ENCODE results near the gene NSMF. TPM values are rescaled to one million over a fixed set of nuclear protein-coding genes. Genes with fewer than 3 reads are reported as not detected.

The NSMF gene
- total and polyA plus RNA-seq, 2 of the 8 experiments (the other 6 are each of a cell fraction or from before 2014, with no cell fraction given) = 56.7 to 65.1 TPM

DNA sequence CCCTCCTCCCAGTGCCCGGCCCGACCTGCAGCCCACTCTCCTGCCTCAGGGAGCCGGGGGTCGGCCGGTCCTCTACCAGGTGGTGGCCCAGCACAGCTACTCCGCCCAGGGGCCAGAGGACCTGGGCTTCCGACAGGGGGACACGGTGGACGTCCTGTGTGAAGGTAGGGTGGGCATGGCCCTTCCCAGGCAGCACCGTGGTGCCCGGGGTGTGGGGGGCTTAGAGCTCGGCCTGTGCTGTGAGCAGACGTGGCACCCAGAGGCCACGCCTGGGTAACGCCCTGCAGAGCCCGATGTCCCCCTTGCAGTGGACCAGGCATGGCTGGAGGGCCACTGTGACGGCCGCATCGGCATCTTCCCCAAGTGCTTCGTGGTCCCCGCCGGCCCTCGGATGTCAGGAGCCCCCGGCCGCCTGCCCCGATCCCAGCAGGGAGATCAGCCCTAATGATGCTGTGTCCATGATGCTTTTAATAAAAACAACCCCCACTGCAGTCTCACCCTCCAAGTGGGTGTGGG lies 25.2 kb downstream of the NSMF start:
- no peak overlapping the region for H2BK120ac ChIP-seq (replicated peaks; ENCODE audit: low read depth, low read length)
- H3K79me2 ChIP-seq (ENCODE audit: control insufficient read depth in 1 of 2, insufficient read depth in 2 of 2, low read length in 2 of 2) = no peaks in the 10 kb centered on the region
- no peak overlapping the region for H4K8ac ChIP-seq (ENCODE audit: extremely low read depth, insufficient read depth, low read length)
- H2AFZ ChIP-seq (ENCODE audit: low read length) = no peak overlapping the region
- no peak overlapping the region for H3K4me3 ChIP-seq (ENCODE audit: extremely low read depth in 1 of 4, insufficient read depth in 2 of 4, low read depth in 3 of 4, low read length in 4 of 4)
- no peaks in the 10 kb centered on the region for H3K9me3 ChIP-seq (ENCODE audit: insufficient read depth in 2 of 2, low read depth in 1 of 2, low read length in 1 of 2)
- H3K23ac ChIP-seq (ENCODE audit: insufficient read length) = no peak overlapping the region
- H3K79me1 ChIP-seq (ENCODE audit: low read depth, low read length) = no peaks in the 10 kb centered on the region
- no peak overlapping the region for H3K27ac ChIP-seq (ENCODE audit: low read depth, low read length)
- H4K91ac ChIP-seq (replicated peaks; ENCODE audit: insufficient read length, low read length) = no peak overlapping the region
- no peak overlapping the region for H2BK12ac ChIP-seq (ENCODE audit: low read depth, low read length)
- no peak overlapping the region for H2AK5ac ChIP-seq (ENCODE audit: low read depth, low read length)
- no peaks in the 10 kb centered on the region for H3K36me3 ChIP-seq (ENCODE audit: control insufficient read depth in 2 of 4, insufficient read depth in 4 of 4, low read length in 3 of 4)
- H3K27me3 ChIP-seq (replicated peaks in 1 of 4; ENCODE audit: control insufficient read depth in 3 of 4, extremely low read depth in 1 of 4, insufficient read depth in 3 of 4, low read length in 3 of 4) = no peaks in the 10 kb centered on the region
- no peak overlapping the region for H2BK5ac ChIP-seq (ENCODE audit: low read depth, low read length)
- H3K56ac ChIP-seq (replicated peaks; ENCODE audit: insufficient read length, low read depth, low read length) = no peak overlapping the region
- no peak overlapping the region for H3K4ac ChIP-seq (replicated peaks; ENCODE audit: insufficient read length, low read depth, low read length)
- H4K20me1 ChIP-seq (replicated peaks in 1 of 2; ENCODE audit: control insufficient read depth in 1 of 2, insufficient read depth in 2 of 2, low read length in 2 of 2) = no peaks in the 10 kb centered on the region
- no peak overlapping the region for H3K14ac ChIP-seq (ENCODE audit: insufficient read length)
- H3K23me2 ChIP-seq (ENCODE audit: low read depth, low read length) = no peaks in the 10 kb centered on the region
- H3K4me2 ChIP-seq (ENCODE audit: insufficient read depth in 1 of 2, low read depth in 2 of 2, low read length in 2 of 2) = no peak overlapping the region
- H3K9ac ChIP-seq (replicated peaks in 1 of 4; ENCODE audit: extremely low read depth in 1 of 4, low read depth in 3 of 4, low read length in 3 of 4) = no peak overlapping the region
- H2BK15ac ChIP-seq (ENCODE audit: low read length) = no peak overlapping the region
- H3K18ac ChIP-seq (ENCODE audit: extremely low read depth, low read length) = no peak overlapping the region
- ChIA-PET POLR2A (ENCODE audit: partially characterized antibody) (interaction anchor here (1.1 to 2.5 kb wide), 3 partner anchors 10 to 11 kb away, joined by 4 to 11 read pairs (median 8); partner anchors contain the start of genes EXD3 and NOXA1), CTCF (ENCODE audit: partially characterized antibody) (interaction anchor here (2.3 kb wide), 1 partner anchor 12 kb away, joined by 6 read pairs; no protein-coding TSS in a partner anchor)
- no peak for FAIRE-seq
- H2BK20ac ChIP-seq (ENCODE audit: low read length) = no peak overlapping the region
- 91% methylated on average over 20 of the region's 26 CpGs; no CpG with 5 or more reads in 1 of the 2 experiments for WGBS, 2 experiments (ENCODE audit: extremely low coverage in 1 of 2, insufficient coverage in 1 of 2, insufficient read length in 1 of 2, insufficient replicate concordance in 2 of 2, low coverage in 1 of 2, low lambda C conversion rate in 2 of 2, missing lambda C conversion rate in 1 of 2)
- no peak overlapping the region for H4K5ac ChIP-seq (ENCODE audit: insufficient read length, low read depth, low read length)
- no peak for DNase-seq (ENCODE audit: low read depth in 1 of 2, low spot score in 2 of 2)
- H3K4me1 ChIP-seq (replicated peaks in 1 of 4; ENCODE audit: control insufficient read depth in 3 of 4, insufficient read depth in 4 of 4, low read length in 3 of 4) = peaks cover 0 to 3% (median 0%) of the 10 kb centered on the region in 4 experiments; a peak in 2 of 7 replicates
- TF ChIP-seq TEAD4 (IDR thresholded peaks at IDR 0.05; ENCODE audit: low read depth, low read length) (no peak), KDM1A (IDR thresholded peaks at IDR 0.05; ENCODE audit: borderline replicate concordance, low read length) (no peak), CREB1 (IDR thresholded peaks at IDR 0.05) (no peak), CBX5 (IDR thresholded peaks at IDR 0.05; ENCODE audit: low read depth, low read length) (no peak), GTF2F1 (IDR thresholded peaks at IDR 0.05; ENCODE audit: borderline replicate concordance, low read depth, low read length) (no peak), POU5F1 (IDR thresholded peaks at IDR 0.05; ENCODE audit: low read depth, low read length) (no peak), NRF1 (IDR thresholded peaks at IDR 0.05; ENCODE audit: low read depth, low read length) (no peak), HDAC6 (IDR thresholded peaks at IDR 0.05; ENCODE audit: low read depth, low read length) (no peak), MAFK (IDR thresholded peaks at IDR 0.05; ENCODE audit: low read depth, low read length) (no peak), NANOG (IDR thresholded peaks at IDR 0.05; ENCODE audit: insufficient read depth, low read depth, low read length, poor library complexity, severe bottlenecking) (no peak), POLR2A (IDR thresholded peaks at IDR 0.05; ENCODE audit: control extremely low read depth in 1 of 2, low read depth in 2 of 2, low read length in 2 of 2) (no peak), SIRT6 (IDR thresholded peaks at IDR 0.05; ENCODE audit: low read length) (no peak), PHF8 (conservative IDR thresholded peaks at IDR 0.05; ENCODE audit: low read depth, low read length) (no peak), GABPA (IDR thresholded peaks at IDR 0.05; ENCODE audit: borderline replicate concordance, insufficient read depth, low read length) (no peak)
- TF ChIP-seq, protein P1, sequence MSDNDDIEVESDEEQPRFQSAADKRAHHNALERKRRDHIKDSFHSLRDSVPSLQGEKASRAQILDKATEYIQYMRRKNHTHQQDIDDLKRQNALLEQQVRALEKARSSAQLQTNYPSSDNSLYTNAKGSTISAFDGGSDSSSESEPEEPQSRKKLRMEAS (IDR thresholded peaks at IDR 0.05) = no peak

Data from H1 (cell line).